GM21717 (cell line): ENCODE results near the gene HIVEP3.

Experiments
- ATAC-seq: cut with Tn5 transposase; IDR thresholded peaks from one replicate; pipeline ENCODE4 v1.9.1; 2021; ENCODE audit warnings: mild to moderate bottlenecking, moderate library complexity; ENCODE audit not compliant: unreplicated experiment

The HIVEP3 gene

GRCh38 chr1:41608211-41608610 lies 310.5 kb downstream of the HIVEP3 start:
- ATAC-seq: no peak

DNA sequence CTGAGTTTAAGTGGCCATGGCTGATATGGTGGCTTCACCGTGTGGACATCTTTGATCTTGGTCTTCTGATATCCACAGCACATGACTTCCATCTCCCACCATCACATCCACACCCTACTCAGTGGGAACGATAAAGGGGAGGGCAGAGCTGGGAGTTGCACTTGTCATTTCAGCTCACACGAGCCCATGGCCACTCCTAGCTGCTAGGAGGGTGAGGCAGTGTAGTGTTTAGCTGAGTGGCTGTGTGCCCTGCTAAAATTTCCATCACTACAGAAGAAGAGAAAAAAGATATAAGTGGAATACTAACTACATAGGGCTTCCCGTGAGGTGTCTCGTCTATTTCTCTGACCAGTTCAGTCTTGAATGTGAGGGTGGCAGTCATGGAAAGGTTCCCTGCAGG lies 310.9 kb downstream of the HIVEP3 start:
- no peak for ATAC-seq

- ATAC-seq: no peak
Measured at GRCh38 chr1:41599912-41600311, 318.8 kb downstream of the HIVEP3 start.

GRCh38 chr1:41598325-41598724 lies 320.4 kb downstream of the HIVEP3 start:
- no peak for ATAC-seq

DNA sequence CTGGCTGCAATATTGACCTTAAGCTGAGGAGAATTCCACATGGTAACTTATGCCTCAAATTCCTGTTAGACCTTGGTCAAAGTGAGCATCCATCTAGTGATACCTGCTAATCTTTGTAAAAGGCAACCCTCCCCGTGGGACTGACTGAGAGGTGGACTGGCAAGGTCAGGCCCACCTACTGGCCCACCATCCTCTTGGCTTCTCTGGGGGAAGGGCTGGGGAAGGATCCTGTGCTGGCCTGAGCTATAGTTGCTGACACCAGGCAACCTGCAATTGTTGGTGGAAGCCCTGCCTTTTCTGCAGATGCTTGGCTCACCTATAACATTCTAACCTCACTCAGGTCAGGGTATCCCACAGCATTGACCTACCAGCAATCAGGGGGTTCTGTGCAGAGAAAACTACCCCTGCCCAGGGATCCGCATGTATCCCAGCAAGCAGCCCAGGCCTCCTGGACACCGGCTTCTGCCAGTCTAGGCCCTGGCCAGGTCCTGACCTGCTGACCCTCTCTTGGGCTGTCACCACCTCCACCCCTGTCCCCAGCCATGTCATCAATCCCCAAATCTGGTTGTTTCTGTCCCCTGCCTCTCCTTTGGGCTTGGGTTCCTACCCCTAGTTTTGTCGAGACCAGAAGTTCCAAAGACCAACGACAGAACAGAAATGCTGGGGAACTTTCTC lies 326.1 kb downstream of the HIVEP3 start:
- ATAC-seq: no peak

GRCh38 chr1:41591891-41592290 lies 326.8 kb downstream of the HIVEP3 start:
- ATAC-seq: no peak

DNA sequence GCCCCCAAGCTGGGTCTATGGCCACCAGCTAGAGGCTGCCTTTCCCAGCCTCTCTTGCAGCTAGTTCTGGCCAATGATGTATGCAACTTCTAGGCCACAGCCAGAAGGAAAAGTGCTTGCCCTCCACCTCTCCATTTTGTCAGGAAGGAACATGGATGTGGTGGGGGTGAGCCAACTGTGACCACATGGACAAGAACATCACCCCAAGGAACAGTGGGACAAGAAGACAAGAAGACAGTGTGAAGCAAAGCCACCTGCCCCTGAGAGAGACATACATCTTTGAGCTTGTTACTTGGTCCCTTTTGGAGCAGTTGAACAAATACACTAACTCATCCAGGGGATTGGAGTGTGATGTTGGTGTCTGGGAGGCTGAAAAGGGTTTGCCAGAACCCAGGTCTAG lies 328.4 kb downstream of the HIVEP3 start:
- no peak for ATAC-seq

GRCh38 chr1:41589395-41589794 lies 329.3 kb downstream of the HIVEP3 start:
- ATAC-seq: no peak

GRCh38 chr1:41588334-41588875 lies 330.3 kb downstream of the HIVEP3 start:
- no peak for ATAC-seq

- no peak for ATAC-seq
Measured at GRCh38 chr1:41587791-41588190, 330.9 kb downstream of the HIVEP3 start.

- ATAC-seq: no peak
Measured at GRCh38 chr1:41586230-41586629, 332.5 kb downstream of the HIVEP3 start.

DNA sequence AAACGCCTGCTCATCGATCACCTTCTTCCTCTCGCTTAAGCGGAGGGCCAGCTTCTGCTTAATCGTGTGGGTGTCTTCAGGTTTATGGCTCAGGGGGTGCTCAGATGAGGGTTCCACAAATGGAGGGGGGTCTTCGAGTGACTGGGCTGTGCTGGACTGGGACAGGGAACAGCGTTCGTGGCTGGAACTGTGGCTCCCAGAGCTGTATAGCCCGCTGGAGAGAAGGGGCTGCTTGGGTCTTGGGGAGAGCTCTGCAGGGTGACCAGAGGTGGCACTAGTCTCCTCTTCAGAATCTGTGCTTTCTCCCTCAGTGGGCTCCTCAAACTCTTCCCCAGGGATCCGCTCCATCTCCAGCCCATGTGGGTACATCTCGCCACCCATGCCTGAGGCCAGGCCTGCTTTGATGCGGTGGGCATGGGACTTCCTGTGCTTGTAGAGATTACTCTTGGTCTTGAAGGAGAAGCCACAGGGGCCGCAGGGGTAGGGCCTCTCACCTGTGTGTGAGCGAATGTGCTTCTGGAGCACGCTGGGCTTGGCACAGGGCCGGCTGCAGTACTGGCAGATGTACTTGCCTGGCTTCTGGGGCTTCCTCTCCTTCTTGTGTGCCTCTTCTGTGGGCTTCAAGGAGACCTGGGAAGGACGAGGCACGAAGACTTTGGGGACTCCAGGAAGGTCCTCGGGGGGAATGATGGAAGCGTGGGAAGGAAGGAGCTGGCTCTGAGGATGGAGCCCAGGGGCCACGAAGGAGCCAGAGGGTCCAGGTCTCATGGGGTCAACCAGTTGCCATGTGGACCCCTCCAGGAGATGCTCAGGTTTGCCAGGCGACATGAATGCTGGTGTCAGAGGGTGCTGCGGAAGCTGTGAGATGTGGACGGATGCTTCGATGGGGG lies 334.8 kb downstream of the HIVEP3 start:
- no peak for ATAC-seq

DNA sequence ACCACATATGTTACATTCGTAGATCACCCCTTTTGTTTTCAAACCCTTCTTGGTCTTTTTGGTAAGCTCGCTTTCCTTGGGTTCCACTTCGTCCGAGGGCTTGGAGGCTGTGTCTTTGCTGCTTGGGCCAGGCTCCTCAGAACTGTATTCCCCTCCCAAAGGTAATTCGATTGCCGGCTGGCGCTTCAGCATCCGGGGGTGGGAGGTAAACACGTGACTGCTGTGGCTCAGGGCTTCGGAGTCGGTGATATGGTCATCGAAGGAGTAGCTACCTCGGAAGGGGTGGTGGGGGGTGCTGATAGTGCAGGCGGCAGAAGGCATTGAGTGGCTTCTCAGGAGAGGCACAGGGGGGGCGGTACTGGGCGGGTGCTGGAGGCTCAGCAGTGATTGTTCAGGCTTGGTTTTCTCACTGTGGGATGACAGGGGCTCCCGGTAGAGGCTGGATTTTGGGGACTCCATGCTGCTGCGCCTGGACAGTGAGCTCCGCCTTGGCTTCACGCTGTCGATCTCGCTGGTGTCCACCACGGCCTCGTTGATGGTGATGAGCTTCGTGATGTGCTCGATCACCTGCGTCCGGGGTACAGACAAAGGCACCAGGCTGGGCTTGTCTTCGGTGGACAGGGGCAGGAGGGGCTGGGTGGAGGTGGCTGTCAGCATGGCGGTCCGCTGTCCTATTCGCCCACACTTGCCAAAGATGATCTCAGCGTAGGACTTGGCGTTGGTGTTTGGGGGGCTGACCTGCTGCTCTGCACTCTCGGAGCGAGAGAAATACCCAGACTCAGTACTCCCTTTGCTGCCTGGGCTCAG lies 335.7 kb downstream of the HIVEP3 start:
- no peak for ATAC-seq

- ATAC-seq: no peak
Measured at GRCh38 chr1:41582351-41582750, 336.4 kb downstream of the HIVEP3 start.

- ATAC-seq: no peak
Measured at GRCh38 chr1:41582004-41582325, 336.8 kb downstream of the HIVEP3 start.

- ATAC-seq: no peak
Measured at GRCh38 chr1:41581216-41582003, 337.3 kb downstream of the HIVEP3 start.

DNA sequence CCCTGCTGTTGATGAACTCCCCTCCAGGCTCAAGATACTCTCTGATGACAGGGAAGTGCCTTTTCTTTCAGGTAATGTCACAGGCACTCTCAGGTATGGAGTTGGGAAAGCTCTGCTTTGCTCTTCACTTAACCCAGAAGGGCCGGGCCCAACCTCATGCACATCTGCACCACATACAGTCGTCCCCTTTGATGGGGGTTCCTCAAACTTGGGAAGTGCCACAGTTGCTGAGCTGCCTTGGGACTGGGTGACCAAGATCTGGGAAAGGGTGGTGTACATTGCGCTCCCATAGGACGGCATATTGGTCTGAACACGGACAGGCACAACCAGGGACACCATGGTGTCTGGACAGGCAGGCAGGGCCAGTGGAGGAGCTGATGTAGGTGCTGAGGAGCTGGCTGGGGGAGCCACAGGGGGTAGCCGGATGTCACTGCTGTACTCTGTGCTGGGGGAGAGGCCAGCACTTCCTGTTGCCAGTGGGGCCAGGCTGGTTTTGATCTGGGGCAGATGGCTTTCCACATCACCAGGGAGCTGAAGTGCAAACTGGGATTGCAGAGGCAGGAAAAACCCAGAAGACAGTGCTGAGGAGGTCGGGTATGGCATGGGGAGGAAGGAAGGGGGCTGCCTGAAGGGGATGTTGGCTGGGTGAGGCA lies 338.1 kb downstream of the HIVEP3 start:
- no peak for ATAC-seq

DNA sequence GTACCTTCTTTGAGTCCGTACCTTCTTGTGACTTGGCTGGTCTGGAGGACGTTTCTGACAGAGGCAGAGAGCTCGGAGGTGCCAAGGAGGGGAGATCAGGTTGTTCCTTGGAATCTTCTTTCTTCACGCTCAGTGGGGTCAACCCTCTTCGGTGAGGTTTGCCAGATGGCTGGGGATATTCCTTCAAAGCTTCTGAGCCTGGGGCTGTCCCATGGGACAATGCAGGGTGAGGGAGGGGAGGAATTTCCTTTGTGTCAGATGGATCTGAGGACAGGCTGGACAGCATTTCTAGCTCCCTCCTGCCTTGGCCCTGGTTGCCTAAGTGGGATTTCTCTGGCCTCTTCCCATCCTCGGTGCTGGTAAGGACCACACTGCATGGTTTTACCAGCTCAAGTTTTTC lies 338.7 kb downstream of the HIVEP3 start:
- ATAC-seq: no peak

DNA sequence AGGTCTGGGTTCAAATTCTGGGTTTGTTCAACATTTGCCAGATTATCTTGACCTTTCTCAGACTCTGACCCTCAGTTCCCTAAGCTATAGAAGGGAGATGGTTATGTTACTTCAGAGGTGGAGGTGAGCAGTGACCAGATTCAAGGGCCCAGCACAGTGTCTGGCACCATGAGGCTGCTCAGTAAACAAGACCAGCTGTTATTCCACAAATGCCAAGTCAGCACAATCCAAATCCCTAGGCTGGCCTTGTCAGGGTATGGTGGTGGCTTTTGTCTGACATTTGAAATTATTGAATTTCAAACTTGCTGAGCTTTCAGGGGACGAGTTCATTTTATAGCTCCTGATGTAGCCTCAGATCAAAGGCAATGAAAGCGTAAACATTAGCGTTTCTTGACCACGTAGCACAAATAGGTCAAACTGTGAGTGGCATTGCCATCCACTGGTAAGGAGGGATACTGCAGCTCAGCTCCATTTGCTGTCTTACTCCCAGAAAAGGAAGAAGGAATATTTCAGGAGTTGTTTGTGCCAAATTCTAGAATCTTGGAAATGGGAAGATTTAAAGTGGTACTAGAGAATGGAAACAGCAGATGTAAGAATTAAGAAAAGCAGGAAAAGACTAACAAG lies 339.9 kb downstream of the HIVEP3 start:
- ATAC-seq: no peak

GRCh38 chr1:41576620-41577019 lies 342.1 kb downstream of the HIVEP3 start:
- no peak for ATAC-seq
